Endometrium (tissue), 2 donors: ENCODE measurements around the gene MCEE.

Source experiments
- FAIRE-seq: peaks from 2 replicates; lab custom pipeline; 2012; peaks lifted over from hg19 to GRCh38; lab: Jason Lieb, UNC
- donor health status: control.
- donor health status: control.

The MCEE gene

GRCh38 chr2:71082402-71083252 lies 47.4 kb downstream of the MCEE start:
- FAIRE-seq = no peak

- no peak for FAIRE-seq
Observed at GRCh38 chr2:71078624-71079023, 51.4 kb downstream of the MCEE start.

- no peak for FAIRE-seq
Observed at GRCh38 chr2:71074893-71075395, 55.1 kb downstream of the MCEE start.

- no peak for FAIRE-seq
Observed at GRCh38 chr2:71073475-71073874, 56.6 kb downstream of the MCEE start.

- no peak for FAIRE-seq
Observed at GRCh38 chr2:71072492-71072891, 57.5 kb downstream of the MCEE start.

- FAIRE-seq = no peak
Observed at GRCh38 chr2:71071681-71072398, 58.2 kb downstream of the MCEE start.

- FAIRE-seq = no peak
Observed at GRCh38 chr2:71070294-71071093, 59.5 kb downstream of the MCEE start.

GRCh38 chr2:71069376-71069775 lies 60.7 kb downstream of the MCEE start:
- no peak for FAIRE-seq

GRCh38 chr2:71068218-71069035 lies 61.6 kb downstream of the MCEE start, which contains the start of gene NAGK:
Gene NAGK, plus strand, starts transcription at chr2:71068648. Its CDS starts 36 bp downstream, at chr2:71068684.
- no peak for FAIRE-seq

GRCh38 chr2:71067567-71068217 lies 62.3 kb downstream of the MCEE start:
- FAIRE-seq = no peak

- FAIRE-seq = no peak
Observed at GRCh38 chr2:71066856-71067255, 63.2 kb downstream of the MCEE start.

GRCh38 chr2:71064754-71065621 lies 65.0 kb downstream of the MCEE start:
- FAIRE-seq = no peak

- no peak for FAIRE-seq
Observed at GRCh38 chr2:71064110-71064611, 65.9 kb downstream of the MCEE start.

GRCh38 chr2:71063216-71063615 lies 66.8 kb downstream of the MCEE start:
- FAIRE-seq = no peak

GRCh38 chr2:71060871-71061270 lies 69.2 kb downstream of the MCEE start:
- FAIRE-seq = no peak

GRCh38 chr2:71060211-71060610 lies 69.8 kb downstream of the MCEE start:
- no peak for FAIRE-seq
